Caco-2 (cell line): Measurements from ENCODE around the gene GPR180. TPM values are rescaled to one million over a fixed set of nuclear protein-coding genes. Genes with fewer than 3 reads are reported as not detected.

Source experiments
- BruUV-seq: library from RNA; stranded (reverse); fragments of 400-500 nt; replicated peaks from 2 replicates; lab custom pipeline; 2021; lab: Mats Ljungman, UMichigan
- CTCF ChIA-PET: fragments of 300-600 bp; sonication (Branson Sonifier 250); formaldehyde crosslinking; loops from one replicate; lab custom pipeline; 2022; ENCODE audit warnings: antibody characterized with exemption; lab: Charles Lee
- POLR2A ChIA-PET: fragments of 300-600 bp; sonication (Branson Sonifier 250); formaldehyde crosslinking; loops from one replicate; lab custom pipeline; 2022; ENCODE audit warnings: antibody characterized with exemption; lab: Charles Lee
- DNase-seq, 2 experiments: peaks; one replicate each; pipeline versions ENCODE4 v3.0.0 to v3.0.0-alpha.2; 2020 to 2022
- H3K27me3 ChIP-seq: replicated peaks from 2 replicates; pipeline ENCODE4 v1.6.0; 2011; ENCODE audit warnings: low read length; ENCODE audit not compliant: control insufficient read depth, insufficient read depth
- H3K36me3 ChIP-seq: 2 replicates; pipeline ENCODE4 v1.5.1; 2011; ENCODE audit warnings: low read length; ENCODE audit not compliant: control insufficient read depth, insufficient read depth
- H3K4me1 ChIP-seq: fragments of 250-450 bp; sonication (Bioruptor Pico); 2 replicates; pipeline ENCODE4 v1.5.1; 2020; ENCODE audit warnings: mild to moderate bottlenecking
- H3K4me3 ChIP-seq: 2 replicates; pipeline ENCODE4 v1.5.1; 2011; ENCODE audit warnings: low read depth, mild to moderate bottlenecking, control low read depth, low read length
- H3K9me3 ChIP-seq: fragments of 250-450 bp; sonication (Bioruptor Pico); 2 replicates; pipeline ENCODE4 v1.5.1; 2020; ENCODE audit warnings: mild to moderate bottlenecking, moderate library complexity
- H3K27ac Mint-ChIP-seq: one replicate; pipeline ENCODE4 v1.8.0; 2022; ENCODE audit warnings: mixed read lengths; ENCODE audit not compliant: unreplicated experiment
- H3K27me3 Mint-ChIP-seq: one replicate; pipeline ENCODE4 v1.8.0; 2022; ENCODE audit warnings: mixed read lengths; ENCODE audit not compliant: insufficient read depth, unreplicated experiment
- H3K36me3 Mint-ChIP-seq: one replicate; pipeline ENCODE4 v1.8.0; 2022; ENCODE audit warnings: mild to moderate bottlenecking, mixed read lengths; ENCODE audit not compliant: insufficient read depth, unreplicated experiment
- H3K4me1 Mint-ChIP-seq: one replicate; pipeline ENCODE4 v1.8.0; 2022; ENCODE audit warnings: low read depth, mixed read lengths; ENCODE audit not compliant: unreplicated experiment
- H3K4me3 Mint-ChIP-seq: one replicate; pipeline ENCODE4 v1.8.0; 2022; ENCODE audit warnings: mild to moderate bottlenecking, moderate library complexity, mixed read lengths; ENCODE audit not compliant: unreplicated experiment
- H3K9me3 Mint-ChIP-seq: one replicate; pipeline ENCODE4 v1.8.0; 2022; ENCODE audit warnings: mixed read lengths; ENCODE audit not compliant: unreplicated experiment
- intact Hi-C: fragments of 100-400 bp; cut with micrococcal nuclease; formaldehyde crosslinking; loops from one replicate; pipeline ENCODE4 v1.10.0; 2022; ENCODE audit not compliant: unreplicated experiment
- total RNA-seq: library from RNA; stranded (reverse); gene quantifications from 2 replicates; pipeline ENCODE4 v1.2.3, GENCODE V29; 2022
- TF ChIP-seq, protein P1 (sequence below), 2 experiments: fragments of 200-600 bp in 1 of 2; IDR thresholded peaks; 1 replicate in 1 of 2; 2 replicates in 1 of 2; pipeline versions ENCODE4 v1.5.1 to v1.8.0; 2011 to 2022; ENCODE audit warnings: antibody characterized with exemption in 1 of 2, control low read depth in 1 of 2, inconsistent platforms in 1 of 2, low read depth in 1 of 2, low read length in 1 of 2, mild to moderate bottlenecking in 1 of 2, moderate library complexity in 1 of 2; ENCODE audit not compliant: insufficient read depth in 1 of 2, severe bottlenecking in 1 of 2, unreplicated experiment in 1 of 2

The GPR180 gene
- total RNA-seq, 1 experiment from 2014 or later: 6.4 TPM

DNA sequence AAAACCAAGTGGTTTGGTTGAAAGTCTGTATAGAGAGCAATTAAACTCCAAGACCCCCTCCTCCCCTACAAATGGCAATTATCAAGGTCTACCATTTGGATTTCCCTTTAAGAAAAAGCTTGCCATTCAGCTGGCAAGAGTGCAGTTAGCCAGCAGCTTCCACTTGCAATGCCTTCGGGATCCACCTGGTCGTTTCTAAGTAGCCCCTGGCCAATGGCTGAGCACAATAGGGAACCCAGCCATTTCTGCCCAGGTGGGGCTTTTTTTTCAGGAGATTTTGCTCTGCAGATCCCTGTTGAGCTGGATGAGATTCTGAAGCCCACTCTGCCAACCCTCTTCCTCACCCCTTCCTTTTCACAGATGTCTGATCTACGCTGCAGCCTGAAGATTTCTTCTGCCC, 32.0 kb upstream of the GPR180 start:
- Mint-ChIP-seq H3K4me3 (no peak overlapping the region), H3K4me1 (no peaks in the 10 kb centered on the region), H3K9me3 (no peaks in the 10 kb centered on the region), H3K36me3 (peaks cover 44% of the 10 kb centered on the region), H3K27me3 (no peaks in the 10 kb centered on the region), H3K27ac (no peak overlapping the region)
- no peaks in the 10 kb centered on the region; the same call in none of the 2 replicates for H3K36me3 ChIP-seq
- BruUV-seq: no TSS peak
- ChIA-PET POLR2A (no interaction called here), CTCF (no interaction called here)
- intact Hi-C loops: no loop called here
- TF ChIP-seq, protein P1, sequence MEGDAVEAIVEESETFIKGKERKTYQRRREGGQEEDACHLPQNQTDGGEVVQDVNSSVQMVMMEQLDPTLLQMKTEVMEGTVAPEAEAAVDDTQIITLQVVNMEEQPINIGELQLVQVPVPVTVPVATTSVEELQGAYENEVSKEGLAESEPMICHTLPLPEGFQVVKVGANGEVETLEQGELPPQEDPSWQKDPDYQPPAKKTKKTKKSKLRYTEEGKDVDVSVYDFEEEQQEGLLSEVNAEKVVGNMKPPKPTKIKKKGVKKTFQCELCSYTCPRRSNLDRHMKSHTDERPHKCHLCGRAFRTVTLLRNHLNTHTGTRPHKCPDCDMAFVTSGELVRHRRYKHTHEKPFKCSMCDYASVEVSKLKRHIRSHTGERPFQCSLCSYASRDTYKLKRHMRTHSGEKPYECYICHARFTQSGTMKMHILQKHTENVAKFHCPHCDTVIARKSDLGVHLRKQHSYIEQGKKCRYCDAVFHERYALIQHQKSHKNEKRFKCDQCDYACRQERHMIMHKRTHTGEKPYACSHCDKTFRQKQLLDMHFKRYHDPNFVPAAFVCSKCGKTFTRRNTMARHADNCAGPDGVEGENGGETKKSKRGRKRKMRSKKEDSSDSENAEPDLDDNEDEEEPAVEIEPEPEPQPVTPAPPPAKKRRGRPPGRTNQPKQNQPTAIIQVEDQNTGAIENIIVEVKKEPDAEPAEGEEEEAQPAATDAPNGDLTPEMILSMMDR (IDR thresholded peaks at IDR 0.05; ENCODE audit: insufficient read depth in 1 of 2, low read depth in 1 of 2, low read length in 1 of 2, severe bottlenecking in 1 of 2, unreplicated experiment in 1 of 2): no peak
- no peak for DNase-seq
- H3K4me1 ChIP-seq: no peaks in the 10 kb centered on the region
- no peaks in the 10 kb centered on the region for H3K27me3 ChIP-seq
- no peaks in the 10 kb centered on the region for H3K9me3 ChIP-seq
- H3K4me3 ChIP-seq: no peak overlapping the region

DNA sequence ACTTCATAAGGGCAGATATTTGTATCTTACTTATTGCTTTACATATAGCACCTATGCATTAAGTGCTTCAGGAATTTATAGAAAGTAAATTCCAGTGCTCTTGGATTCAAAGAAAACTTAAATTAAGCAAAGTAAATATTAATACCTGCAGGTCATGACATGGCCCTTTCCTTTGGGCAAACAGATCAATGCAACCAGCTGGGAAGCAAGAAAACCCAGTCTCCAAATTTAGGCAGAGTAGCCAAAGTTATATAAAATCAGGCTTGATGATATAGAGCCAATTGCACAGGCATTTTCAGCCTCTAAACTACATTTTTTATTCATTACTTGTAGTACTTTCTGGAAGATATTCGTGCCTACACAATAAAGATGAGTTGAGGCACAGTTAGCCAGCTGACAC, 22.6 kb upstream of the GPR180 start:
- H3K27me3 Mint-ChIP-seq: no peaks in the 10 kb centered on the region
- TF ChIP-seq, protein P1 (IDR thresholded peaks at IDR 0.05; ENCODE audit: insufficient read depth in 1 of 2, low read depth in 1 of 2, low read length in 1 of 2, severe bottlenecking in 1 of 2, unreplicated experiment in 1 of 2): no peak
- H3K36me3 ChIP-seq: peaks cover 4% of the 10 kb centered on the region
- H3K9me3 Mint-ChIP-seq: no peaks in the 10 kb centered on the region
- peaks cover 70% of the 10 kb centered on the region for H3K36me3 Mint-ChIP-seq
- ChIA-PET POLR2A (no interaction called here), CTCF (no interaction called here)
- no peak overlapping the region for H3K27ac Mint-ChIP-seq
- intact Hi-C loops: no loop called here
- BruUV-seq: no TSS peak
- H3K4me1 Mint-ChIP-seq: no peaks in the 10 kb centered on the region
- H3K4me3 Mint-ChIP-seq: no peak overlapping the region
- DNase-seq: no peak
- no peaks in the 10 kb centered on the region for H3K27me3 ChIP-seq
- no peaks in the 10 kb centered on the region for H3K4me1 ChIP-seq
- no peak overlapping the region for H3K4me3 ChIP-seq
- H3K9me3 ChIP-seq: no peaks in the 10 kb centered on the region

DNA sequence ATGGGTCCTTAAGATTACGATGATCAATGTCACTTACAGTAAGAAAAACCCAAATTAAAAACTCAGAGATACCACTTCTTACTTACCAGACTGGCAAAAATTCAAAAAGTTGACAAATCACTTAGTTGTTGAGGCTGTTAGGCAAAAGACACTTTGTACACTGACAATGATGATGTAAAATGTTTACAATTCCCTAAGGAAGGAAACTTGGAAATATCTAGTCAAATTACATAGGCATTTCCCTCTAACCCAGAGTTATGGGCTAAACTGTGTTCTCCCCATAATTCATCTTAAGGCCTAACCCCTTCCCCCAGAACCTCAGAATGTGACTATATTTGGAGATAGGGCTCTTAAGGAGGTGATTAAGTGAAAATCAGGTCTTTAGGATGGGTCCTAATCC, 17.7 kb upstream of the GPR180 start:
- no peak overlapping the region for H3K27ac Mint-ChIP-seq
- peaks cover 77% of the 10 kb centered on the region for H3K36me3 Mint-ChIP-seq
- H3K4me3 ChIP-seq: no peak overlapping the region
- H3K36me3 ChIP-seq: peaks cover 4% of the 10 kb centered on the region
- peaks cover 9% of the 10 kb centered on the region for H3K4me1 Mint-ChIP-seq
- CTCF ChIA-PET: no interaction called here
- POLR2A ChIA-PET: no interaction called here
- no peaks in the 10 kb centered on the region for H3K4me1 ChIP-seq
- TF ChIP-seq, protein P1 (IDR thresholded peaks at IDR 0.05; ENCODE audit: insufficient read depth in 1 of 2, low read depth in 1 of 2, low read length in 1 of 2, severe bottlenecking in 1 of 2, unreplicated experiment in 1 of 2): no peak
- no peaks in the 10 kb centered on the region for H3K27me3 Mint-ChIP-seq
- no peak overlapping the region for H3K4me3 Mint-ChIP-seq
- H3K9me3 ChIP-seq: no peaks in the 10 kb centered on the region
- no peak for DNase-seq
- no peaks in the 10 kb centered on the region for H3K9me3 Mint-ChIP-seq
- H3K27me3 ChIP-seq: no peaks in the 10 kb centered on the region
- BruUV-seq: no TSS peak
- intact Hi-C loops: no loop called here
